H1 (cell line): ENCODE data around the gene CLDN7. TPM values are rescaled to one million over a fixed set of nuclear protein-coding genes. Genes with fewer than 3 reads are reported as not detected.

Experiments
- CEBPB ChIP-seq: IDR thresholded peaks from 2 replicates; pipeline ENCODE4 v1.6.1; 2012; ENCODE audit warnings: low read depth, low read length
- EZH2 ChIP-seq: fragments of 200-600 bp; sonication (generic); IDR thresholded peaks from 2 replicates; pipeline ENCODE4 v1.7.1; 2012; ENCODE audit warnings: low read depth, mild to moderate bottlenecking, moderate library complexity, low read length, inconsistent platforms; ENCODE audit not compliant: severe bottlenecking
- HDAC2 ChIP-seq, 2 experiments: fragments of 300-600 bp in 1 of 2; sonication (generic) in 1 of 2; IDR thresholded peaks; 2 replicates each; pipeline ENCODE4 v1.6.1; 2011 to 2012; ENCODE audit warnings: low read depth in 2 of 2, low read length in 2 of 2, mild to moderate bottlenecking in 2 of 2, moderate library complexity in 2 of 2, borderline replicate concordance in 1 of 2, inconsistent platforms in 1 of 2
- KDM1A ChIP-seq: fragments of 200-600, 300-600 bp; sonication (generic); IDR thresholded peaks from 2 replicates; pipeline ENCODE4 v1.7.1; 2016; ENCODE audit warnings: mild to moderate bottlenecking, low read length, borderline replicate concordance
- KDM5A ChIP-seq: fragments of 200-600 bp; IDR thresholded peaks from 2 replicates; pipeline ENCODE4 v1.7.1; 2012; ENCODE audit warnings: mild to moderate bottlenecking, low read length, inconsistent platforms, mixed read lengths
- MAFK ChIP-seq: IDR thresholded peaks from 2 replicates; pipeline ENCODE4 v1.6.1; 2012; ENCODE audit warnings: low read depth, mild to moderate bottlenecking, improper control_type of control experiment, low read length
- NANOG ChIP-seq: IDR thresholded peaks from 2 replicates; pipeline ENCODE4 v1.6.1; 2011; ENCODE audit warnings: low read length, low read depth, mild to moderate bottlenecking, inconsistent platforms; ENCODE audit not compliant: insufficient read depth, poor library complexity, severe bottlenecking
- PHF8 ChIP-seq: fragments of 200-600 bp; sonication (generic); conservative IDR thresholded peaks from 2 replicates; pipeline ENCODE4 v1.7.1; 2012; ENCODE audit warnings: low read depth, mild to moderate bottlenecking, inconsistent platforms, low read length, moderate library complexity
- POU5F1 ChIP-seq: IDR thresholded peaks from 2 replicates; pipeline ENCODE4 v1.6.1; 2011; ENCODE audit warnings: low read depth, mild to moderate bottlenecking, low read length, moderate library complexity
- RFX5 ChIP-seq: IDR thresholded peaks from 2 replicates; pipeline ENCODE4 v1.6.1; 2011; ENCODE audit warnings: low read depth, low read length, improper control_type of control experiment, borderline replicate concordance
- RNF2 ChIP-seq: fragments of 200-900, 300-1000 bp; sonication (generic); IDR thresholded peaks from 2 replicates; pipeline ENCODE4 v1.7.1; 2016; ENCODE audit warnings: borderline replicate concordance, low read depth, mild to moderate bottlenecking, antibody characterized with exemption, low read length; ENCODE audit not compliant: poor library complexity, severe bottlenecking; ENCODE audit errors: missing control alignments
- RXRA ChIP-seq: IDR thresholded peaks from 2 replicates; pipeline ENCODE4 v1.6.1; 2011; ENCODE audit warnings: low read depth, mild to moderate bottlenecking, low read length, moderate library complexity; ENCODE audit not compliant: insufficient read depth
- SAP30 ChIP-seq: fragments of 300-600 bp; sonication (generic); IDR thresholded peaks from 2 replicates; pipeline ENCODE4 v1.7.1; 2012; ENCODE audit warnings: low read length, moderate library complexity, mild to moderate bottlenecking, inconsistent platforms; ENCODE audit not compliant: insufficient read depth, insufficient replicate concordance
- SIN3A ChIP-seq, 2 experiments: IDR thresholded peaks in 1 of 2; conservative IDR thresholded peaks in 1 of 2; 2 replicates each; pipeline ENCODE4 v1.6.1; 2011 to 2012; ENCODE audit warnings: low read length in 2 of 2, improper control_type of control experiment in 1 of 2, low read depth in 1 of 2, mild to moderate bottlenecking in 1 of 2
- SIX5 ChIP-seq: IDR thresholded peaks from 2 replicates; pipeline ENCODE4 v1.6.1; 2011; ENCODE audit warnings: mild to moderate bottlenecking, low read depth, low read length
- SUZ12 ChIP-seq: fragments of 200-600 bp; sonication (generic); IDR thresholded peaks from 2 replicates; pipeline ENCODE4 v1.6.1; 2012; ENCODE audit warnings: mild to moderate bottlenecking, inconsistent platforms, low read length, moderate library complexity, mixed read lengths
- TBP ChIP-seq: IDR thresholded peaks from 2 replicates; pipeline ENCODE4 v1.6.1; 2011; ENCODE audit warnings: low read depth, low read length, improper control_type of control experiment
- polyA plus RNA-seq, 7 experiments: library from polyadenylated mRNA; depleted of rRNA in 3 of 7; stranded (reverse) in 5 of 7; unstranded in 2 of 7; fragments of >200 nt in 5 of 7; fragments of 200-250 nt in 2 of 7; gene quantifications; 1 replicate in 5 of 7; 2 replicates in 1 of 7; 4 replicates in 1 of 7; pipeline versions ENCODE4 v1.2.1 to v1.2.3, GENCODE V29; 2011 to 2013; ENCODE audit warnings: missing spikeins in 2 of 7, mixed read lengths in 2 of 7
- total RNA-seq: library from RNA; stranded (reverse); fragmentation: NEBNext Ultra II Directional; extraction: Animal tissue kit (Norgen Biotek cat#: 25700); gene quantifications from 2 replicates; pipeline ENCODE4 v1.2.1, GENCODE V29; 2021

CLDN7 gene
- total and polyA plus RNA-seq, 2 of the 8 experiments (the other 6 are each of a cell fraction or from before 2014, with no cell fraction given) = 118 to 119 TPM

DNA sequence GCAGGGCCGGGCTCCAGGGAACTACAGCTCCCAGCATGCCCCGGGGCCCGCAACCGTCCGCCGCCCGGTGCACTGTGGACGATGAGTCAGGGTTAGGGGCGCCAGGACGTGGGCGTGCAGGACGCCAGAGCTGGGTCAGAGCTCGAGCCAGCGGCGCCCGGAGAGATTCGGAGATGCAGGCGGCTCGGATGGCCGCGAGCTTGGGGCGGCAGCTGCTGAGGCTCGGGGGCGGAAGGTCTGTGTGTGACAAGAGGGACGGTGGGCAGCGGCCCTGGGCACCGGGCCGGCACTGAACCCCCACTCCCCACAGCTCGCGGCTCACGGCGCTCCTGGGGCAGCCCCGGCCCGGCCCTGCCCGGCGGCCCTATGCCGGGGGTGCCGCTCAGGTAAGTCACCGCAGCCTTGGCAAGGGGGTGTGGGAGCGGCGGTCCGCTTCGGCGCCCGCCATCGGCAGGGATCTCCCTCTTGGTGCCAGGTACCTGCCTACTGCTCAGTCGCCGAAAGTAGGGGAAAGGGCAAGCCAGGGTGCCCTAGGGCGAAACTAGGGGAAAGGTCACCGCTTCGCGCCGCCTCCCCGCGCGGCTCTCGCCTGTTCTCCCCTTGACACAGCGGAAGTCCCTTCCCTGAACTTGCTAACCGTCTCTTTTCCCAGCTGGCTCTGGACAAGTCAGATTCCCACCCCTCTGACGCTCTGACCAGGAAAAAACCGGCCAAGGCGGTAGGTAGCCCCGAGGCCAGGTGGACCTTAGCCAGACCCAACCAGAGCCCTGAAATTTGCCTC lies 42.3 kb downstream of the CLDN7 start, which contains the start of the genes ACADVL and DLG4 (continued):
- no peak for TF ChIP-seq CEBPB
- TF ChIP-seq SUZ12 = no peak
- TF ChIP-seq POU5F1 = no peak
- TF ChIP-seq RFX5 = no peak
- TF ChIP-seq EZH2 = no peak
- TF ChIP-seq KDM1A = no peak
- TF ChIP-seq RXRA = peak; percentile 71; the same call in 1 of the 2 replicates
- TF ChIP-seq SIX5 = peak; percentile 79
- TF ChIP-seq SIN3A (conservative IDR thresholded peaks at IDR 0.05 in 1 of 2, IDR thresholded peaks at IDR 0.05 in 1 of 2; ENCODE audit: low read depth in 1 of 2, low read length in 2 of 2) = peak in 1 of 2 experiments; percentile 74; a peak in 2 of 4 replicates
- TF ChIP-seq PHF8 = peak; percentile 72
- no peak for TF ChIP-seq SAP30
- peak; percentile 60; the same call in 1 of the 2 replicates for TF ChIP-seq MAFK
- TF ChIP-seq TBP = peak; percentile 76
- no peak for TF ChIP-seq NANOG
- 0 out of 4 replicates have a peak, but pooled peaks of 1 of the 2 experiments have one; percentile 61 for TF ChIP-seq HDAC2 (IDR thresholded peaks at IDR 0.05; ENCODE audit: borderline replicate concordance in 1 of 2, low read depth in 2 of 2, low read length in 2 of 2)
- TF ChIP-seq RNF2 = no peak
- no peak for TF ChIP-seq KDM5A
